ENCODE measurements around the gene CDH6.
A peak's percentile ranks its signal among the peaks of the same experiment; 100 is the strongest.

CDH6 gene

DNA sequence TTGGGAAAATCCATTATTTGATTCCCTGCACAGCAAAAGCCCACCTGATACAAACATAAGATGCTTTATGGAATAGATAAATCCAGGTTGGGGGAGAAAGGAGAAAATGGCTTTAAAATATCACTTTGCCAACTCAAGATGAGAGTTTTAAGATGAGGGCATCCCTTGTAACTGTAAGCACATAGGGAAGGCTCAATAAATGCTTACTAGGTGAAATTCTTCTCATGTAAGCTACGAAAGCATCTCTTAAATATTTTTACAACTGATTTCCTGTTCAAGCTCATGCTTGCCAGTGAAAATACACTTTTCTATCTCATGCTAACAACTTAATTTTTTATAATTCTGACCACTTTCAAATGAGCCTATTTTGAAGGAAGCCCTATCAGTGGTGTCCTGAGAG lies 11.5 kb downstream of the CDH6 start:
- no peak for FAIRE-seq

DNA sequence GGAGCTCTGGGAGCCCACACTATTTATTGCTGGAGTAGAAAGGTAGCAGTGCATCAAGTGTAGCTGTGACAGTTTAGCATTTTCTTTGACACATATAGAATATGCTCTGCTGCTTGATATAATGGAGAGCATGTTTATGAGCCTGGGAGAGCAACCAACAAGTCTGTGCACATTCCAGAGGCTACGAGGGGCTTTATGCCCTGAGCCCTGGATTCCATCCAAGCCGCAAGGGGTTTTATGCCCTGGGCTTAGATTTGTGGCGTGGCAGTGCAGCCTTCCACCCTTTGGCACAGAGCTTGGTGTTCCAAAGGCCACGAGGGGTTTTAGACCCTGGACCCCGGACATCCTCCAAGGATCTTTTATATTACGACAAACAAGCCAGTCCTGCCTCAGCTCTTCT lies 14.6 kb downstream of the CDH6 start:
- FAIRE-seq = no peak

DNA sequence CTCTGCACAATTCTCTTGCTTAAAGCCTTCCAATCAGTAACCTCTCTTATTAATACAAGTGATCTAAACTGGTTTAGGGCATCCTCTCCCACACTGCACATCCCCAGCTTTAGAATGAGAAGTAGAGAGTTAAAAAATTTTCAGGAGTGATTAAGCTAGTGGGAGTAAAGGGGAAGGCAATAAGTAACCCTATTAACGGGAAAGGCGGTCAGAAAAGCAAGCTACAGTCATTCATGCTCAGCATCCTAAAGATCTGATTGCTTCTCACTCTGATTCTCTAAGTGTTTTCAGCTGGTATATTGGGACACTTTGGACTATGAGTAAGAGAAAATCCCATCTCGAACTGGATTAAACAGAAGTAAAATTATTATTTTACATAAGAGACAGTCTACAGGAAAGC lies 15.8 kb downstream of the CDH6 start:
- no peak for FAIRE-seq

DNA sequence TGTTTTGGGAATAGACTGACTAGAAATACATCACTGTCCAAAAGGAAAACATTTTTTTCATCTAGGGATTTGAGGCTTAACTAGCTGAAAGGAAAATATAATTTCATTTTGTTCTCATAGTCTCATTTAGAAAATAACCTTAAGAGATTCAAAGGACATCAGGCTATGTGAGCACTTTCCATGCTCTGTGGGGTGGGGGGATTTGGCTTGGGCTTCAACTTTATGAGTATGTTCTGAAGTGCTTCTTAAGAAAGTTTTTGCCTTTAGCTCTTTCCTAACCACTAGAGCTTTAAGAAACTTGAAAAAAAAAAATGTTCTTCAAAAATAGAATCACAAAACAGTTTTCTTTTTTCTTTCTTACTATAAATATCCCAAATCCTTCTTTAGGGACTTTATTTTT lies 17.6 kb downstream of the CDH6 start:
- FAIRE-seq = no peak

DNA sequence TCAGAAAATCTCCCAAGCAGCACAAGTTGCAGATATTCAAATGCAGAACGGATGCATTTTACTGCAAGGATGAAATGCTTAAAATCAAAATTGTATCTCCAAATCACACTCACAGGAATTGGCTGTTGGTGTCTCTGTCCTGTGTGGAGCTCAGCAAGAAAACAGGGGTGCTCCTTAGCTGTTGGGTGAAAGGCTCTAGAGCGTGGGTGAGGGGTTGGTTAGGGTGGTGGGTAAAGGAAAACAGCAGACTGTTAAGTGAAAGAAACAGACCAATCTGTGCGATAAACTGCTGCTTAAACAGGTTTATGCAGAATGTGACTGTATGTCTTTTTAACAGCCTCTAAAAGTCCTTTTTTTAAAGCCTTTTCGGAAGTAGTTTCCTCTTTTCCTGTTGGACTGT lies 19.8 kb downstream of the CDH6 start:
- no peak for FAIRE-seq

DNA sequence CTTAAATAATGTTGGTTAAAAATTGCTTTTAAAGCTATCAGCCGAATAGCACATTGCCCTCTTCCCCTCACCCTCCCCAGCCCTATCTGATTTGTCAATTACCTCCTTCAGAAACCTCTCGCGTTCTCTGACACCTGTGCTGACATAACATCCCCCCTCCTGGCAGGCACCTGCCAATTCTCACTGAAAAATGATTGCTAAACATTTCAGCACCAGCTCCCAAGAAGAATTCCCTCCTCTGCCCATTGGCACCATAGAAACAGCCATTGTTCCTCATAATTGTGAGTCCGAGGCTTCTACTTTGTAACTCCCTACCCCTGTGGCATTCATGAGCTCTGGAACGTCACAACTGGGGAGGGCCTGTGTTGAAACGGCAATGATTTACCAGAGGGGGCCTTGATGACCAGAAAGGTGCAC lies 20.2 kb downstream of the CDH6 start:
- no peak for FAIRE-seq

DNA sequence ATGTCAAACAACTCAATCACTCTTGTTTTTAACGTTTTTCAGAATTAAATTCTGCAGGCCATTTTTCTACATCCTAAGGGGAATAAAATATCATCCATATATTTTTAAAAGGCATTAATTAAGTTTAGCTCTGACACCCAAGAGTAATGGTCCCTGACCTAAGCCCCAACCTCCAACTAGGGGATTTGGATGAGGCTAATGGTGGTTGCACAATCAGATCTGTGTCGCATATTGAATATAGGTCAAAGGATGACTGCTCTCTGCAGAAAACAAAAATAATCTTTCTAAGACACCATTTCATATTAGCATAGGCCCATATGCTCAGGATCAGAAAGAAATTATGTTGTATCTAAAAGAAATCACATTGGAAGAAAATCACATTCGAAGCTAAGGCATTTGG lies 20.7 kb downstream of the CDH6 start:
- no peak for FAIRE-seq

DNA sequence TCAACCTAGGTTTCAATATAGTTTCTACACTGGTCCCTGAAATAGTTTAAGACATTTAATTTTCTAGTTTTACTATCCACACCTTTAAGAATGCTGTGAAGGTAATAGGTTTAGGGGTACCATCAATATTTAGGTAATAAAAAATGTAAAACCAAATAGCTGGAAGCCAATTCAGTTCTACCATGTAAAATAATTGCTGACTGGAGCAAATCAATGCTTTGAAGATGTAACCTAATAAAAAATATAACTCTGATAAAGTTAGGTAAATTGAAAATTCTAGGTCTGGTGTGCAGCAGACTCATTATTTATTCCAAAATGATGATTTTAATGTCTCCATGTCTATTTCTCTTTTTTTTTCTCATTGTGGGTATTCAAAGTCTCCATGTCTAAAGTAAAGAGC lies 21.8 kb downstream of the CDH6 start:
- no peak for FAIRE-seq

DNA sequence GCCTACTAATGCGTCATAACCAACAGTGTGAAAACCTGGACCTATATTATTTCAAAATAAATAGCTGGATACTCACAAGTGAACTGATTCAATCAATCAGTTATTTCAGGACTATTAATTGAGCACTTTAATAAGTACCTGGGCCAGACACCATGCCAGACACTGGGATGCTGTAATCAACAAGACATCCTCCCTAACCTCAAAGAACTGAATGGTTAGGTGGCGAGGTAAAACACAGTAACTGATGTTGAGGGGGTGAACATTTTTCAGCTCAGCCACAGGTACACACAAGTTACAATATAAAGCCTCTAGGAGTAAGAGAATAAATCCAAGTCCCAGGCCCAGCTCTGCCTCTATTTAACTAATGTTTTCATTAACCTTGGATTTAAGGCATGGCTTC lies 24.0 kb downstream of the CDH6 start:
- no peak for FAIRE-seq

DNA sequence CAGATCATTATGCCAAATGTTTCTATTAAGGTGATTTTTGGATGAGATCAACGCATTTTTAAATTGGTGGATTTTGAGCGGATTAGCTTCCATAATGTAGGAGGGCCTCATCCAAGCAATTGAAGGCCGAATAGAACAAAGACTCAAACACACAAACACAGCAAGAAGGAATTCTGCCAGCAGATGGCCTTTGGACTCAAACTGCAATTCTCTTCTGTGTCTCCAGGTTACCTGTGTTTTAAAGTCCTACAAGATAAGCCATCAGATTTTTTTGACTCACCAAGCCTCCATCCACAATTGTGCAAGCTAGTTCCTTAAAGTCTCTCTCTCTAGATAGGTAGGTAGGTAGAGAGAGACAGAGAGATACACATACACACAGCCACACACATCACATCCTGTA lies 25.5 kb downstream of the CDH6 start:
- no peak for FAIRE-seq

DNA sequence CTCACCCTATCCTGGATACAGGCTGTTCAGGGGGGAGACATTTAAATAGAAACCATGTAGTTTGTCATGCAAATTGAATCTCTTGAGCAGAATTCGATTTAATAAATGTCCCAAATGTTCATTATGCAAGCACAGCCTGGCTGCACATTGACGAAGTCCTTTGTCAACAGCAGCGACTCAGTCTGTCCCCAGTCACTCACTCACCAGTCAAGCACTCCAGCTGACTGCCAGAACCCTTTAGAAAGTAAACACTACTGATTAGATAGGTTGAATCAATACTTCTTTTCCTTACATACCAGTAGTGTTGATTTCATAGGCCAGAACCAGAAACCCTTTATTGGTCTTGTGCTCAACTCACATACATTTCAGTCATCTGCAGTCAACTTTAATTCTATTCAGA lies 27.5 kb downstream of the CDH6 start:
- no peak for FAIRE-seq

DNA sequence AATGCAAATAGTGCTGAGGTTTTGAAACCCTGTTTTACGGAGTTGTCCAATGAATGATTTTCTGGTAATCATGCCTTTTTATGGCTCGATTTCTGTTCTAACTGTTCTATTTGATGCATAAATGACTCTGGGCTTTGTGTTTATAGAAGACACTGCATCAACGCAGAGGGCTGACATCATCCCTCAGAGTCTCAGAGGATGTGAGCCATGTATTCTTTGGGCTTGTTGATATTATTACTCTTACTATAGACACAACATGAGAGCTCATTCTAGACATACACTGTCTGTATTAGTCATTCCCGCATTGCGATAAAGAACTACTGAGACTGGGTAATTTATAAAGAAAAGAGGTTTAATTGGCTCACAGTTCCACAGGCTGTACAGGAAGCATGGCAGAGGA lies 31.6 kb downstream of the CDH6 start:
- no peak for FAIRE-seq

DNA sequence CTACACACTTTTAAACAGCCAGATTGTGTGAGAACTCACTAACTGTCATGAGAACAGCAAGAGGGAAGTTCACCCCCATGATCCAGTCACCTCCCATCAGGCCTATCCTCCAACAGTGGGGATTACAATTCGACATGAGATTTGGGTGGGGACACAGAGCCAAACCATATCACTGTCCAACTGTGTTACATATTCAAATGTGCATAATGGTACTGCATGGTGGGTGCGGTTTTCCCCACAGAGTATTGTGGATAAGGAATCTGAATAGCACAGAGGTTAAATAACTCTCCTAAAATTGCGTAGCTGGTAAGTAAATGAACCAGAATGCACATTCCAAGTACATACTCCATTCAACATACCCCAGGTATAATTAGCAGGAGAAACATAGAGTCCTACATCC lies 32.1 kb downstream of the CDH6 start:
- FAIRE-seq = no peak

DNA sequence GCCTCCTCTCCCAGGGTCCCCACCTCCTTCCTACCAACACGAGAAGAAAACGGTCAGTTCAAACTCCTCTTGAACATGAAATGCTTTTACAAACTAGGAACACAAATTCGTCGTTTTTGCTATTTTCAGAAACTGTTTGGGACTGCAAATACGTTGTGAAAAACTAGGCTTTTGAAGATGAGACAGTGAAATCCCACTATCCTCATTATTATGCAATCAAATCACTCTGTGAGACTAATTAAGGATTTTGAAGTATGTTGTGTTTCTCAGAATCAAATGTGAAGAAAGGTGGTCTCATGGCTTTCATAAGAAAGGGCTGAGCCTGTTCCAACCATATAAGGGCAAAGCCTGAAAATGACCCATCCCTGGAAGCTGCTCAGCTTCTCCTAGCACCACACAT lies 33.2 kb downstream of the CDH6 start:
- FAIRE-seq = no peak

DNA sequence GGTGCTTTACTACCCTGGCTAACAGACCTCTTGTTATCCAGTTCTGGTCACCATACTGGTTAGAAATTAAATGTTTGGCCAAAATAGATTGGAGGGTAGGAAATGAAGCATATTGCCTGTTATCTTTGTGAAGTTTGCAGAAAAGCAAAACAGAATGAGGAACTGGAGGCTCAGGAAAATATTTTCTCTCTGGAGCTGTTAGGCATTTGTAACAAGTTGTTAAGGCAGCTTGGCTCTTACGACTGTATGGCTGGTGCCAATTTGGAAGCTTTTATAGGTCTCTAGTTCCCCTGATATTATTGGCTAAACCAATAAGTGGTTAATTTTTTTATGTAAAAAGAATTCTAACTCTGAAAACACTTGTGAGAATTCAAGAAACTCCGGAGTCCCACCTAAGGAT lies 35.8 kb downstream of the CDH6 start:
- no peak for FAIRE-seq

DNA sequence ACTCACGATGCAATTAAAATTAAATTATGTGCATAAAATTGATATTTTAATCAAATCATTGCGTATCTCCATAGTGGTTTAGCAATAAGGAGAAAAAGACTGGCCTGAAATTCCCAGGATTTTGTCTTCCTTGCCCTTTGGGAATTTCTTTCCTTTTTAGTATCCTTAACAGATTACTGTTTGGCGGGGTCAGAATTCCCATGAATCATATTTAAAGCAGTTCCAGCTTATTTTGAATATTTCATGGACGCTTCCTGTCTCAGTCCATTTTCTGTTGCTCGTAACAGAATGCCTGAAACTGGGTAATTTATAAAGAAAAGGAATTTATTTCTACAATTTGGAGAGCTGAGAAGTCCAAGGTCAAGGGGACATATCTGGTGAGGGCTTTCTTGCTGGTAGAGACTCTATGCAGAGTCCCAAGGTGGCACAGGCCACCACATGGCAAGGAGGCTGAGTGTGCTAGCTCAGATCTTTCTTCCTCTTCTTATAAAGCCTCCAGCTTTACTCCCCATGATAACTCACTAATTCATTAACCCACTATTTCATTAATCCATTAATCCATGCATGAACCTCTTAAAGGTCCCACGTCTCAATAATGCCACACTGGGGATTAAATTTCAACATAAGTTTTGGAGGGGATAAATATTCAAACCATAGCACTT lies 37.8 kb downstream of the CDH6 start:
- no peak for FAIRE-seq

DNA sequence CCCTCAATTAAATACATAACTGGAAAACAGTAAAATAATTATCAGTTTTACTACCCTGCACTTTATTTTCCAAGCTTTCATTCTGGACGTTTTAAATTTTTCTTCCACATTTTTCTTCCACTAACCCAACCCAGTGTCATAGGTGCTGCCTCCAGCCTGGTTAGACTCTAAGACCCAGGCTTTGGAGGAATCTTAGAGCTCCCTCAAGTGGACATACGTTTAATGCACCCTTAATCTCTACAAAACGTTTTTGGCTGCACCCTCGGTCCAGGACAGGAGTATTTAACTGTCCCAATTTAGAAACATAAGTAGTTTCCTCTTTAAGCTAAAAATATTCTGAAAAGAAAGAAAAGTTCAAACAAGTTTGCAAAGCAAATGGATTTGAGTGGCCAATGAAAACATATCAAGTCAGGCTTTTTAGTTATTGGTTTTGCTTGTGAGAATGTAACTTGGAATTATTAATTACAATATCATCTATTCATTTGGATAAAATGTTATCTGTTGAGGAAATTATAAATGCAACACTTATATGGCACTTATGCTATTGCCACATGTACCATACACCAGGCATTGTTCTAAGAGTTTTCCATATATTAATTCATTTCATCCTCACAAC lies 38.9 kb downstream of the CDH6 start:
- peak; percentile 81 for FAIRE-seq

DNA sequence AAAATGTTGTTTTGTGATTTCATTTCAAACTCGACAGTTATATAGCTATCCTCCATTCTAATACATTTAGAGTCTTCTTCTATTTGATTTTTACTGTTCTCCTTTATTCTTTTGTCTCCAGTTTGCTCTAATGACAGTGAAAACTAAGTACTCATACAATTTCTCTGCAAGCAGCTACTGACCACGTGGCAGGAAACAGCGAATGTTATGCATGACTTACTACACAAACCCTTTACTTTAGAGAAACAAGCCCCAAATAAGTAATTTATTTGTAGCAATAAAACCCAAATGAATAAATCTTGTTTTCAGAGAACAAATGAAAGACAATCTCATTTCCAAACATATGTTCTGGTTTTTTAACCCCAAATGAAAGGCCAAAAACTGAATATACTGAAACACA lies 41.9 kb downstream of the CDH6 start:
- no peak for FAIRE-seq

DNA sequence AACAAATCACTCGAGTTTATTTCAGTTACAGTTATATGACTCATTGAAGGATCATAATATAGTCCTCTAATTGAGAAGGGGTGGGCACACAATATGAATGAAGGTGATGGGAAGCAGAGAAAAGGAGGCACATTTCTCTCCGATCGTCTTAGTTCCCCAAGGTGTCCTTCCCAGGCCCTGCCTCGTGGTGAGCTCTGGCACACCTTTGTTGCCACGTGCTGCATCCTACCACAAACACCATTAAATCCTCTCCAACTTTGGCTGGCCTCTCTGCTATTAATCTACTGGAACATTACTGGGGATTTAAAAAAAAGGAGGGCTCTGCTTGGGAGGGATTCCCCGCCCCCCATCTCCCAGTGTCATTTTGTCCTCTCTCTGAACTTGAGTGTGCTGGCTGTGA lies 42.9 kb downstream of the CDH6 start:
- FAIRE-seq = no peak

DNA sequence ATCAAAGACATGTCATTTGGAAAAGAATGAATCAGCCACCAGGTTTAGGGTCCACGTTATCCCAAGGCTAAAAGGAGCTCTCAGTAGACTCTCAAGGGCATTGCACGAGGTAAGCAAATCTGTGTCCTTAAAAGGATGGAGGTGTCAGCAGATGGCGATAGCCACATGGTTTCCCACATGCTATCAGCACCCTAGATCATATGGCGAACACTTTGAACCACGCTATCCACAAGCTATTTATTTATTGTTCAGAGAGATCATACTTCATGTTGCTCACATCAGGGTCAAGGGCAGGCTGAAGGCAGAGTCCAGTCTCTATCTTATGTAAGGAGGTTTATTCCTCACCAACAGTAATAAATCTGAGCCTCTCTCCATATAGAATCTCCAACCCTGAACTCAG lies 43.7 kb downstream of the CDH6 start:
- FAIRE-seq = no peak

DNA sequence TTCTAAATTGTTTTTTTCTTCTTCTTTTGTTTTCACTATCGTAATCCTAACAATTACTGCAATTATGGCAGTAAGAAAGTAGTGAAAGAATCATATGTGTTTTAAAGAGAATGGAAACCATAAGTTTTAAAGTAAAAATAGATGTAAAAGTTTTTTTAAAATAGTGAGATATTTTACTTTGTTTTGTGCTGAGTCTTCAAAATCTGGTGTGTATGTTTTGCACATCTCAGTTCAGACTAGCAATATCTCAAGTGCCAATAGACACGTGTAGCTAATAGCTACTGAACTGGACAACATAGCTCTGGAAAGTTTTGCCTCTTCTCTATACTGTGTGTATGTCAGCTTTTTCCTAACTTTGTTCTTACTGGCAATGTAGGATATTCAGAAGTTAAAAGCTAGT lies 45.0 kb downstream of the CDH6 start:
- no peak for FAIRE-seq

DNA sequence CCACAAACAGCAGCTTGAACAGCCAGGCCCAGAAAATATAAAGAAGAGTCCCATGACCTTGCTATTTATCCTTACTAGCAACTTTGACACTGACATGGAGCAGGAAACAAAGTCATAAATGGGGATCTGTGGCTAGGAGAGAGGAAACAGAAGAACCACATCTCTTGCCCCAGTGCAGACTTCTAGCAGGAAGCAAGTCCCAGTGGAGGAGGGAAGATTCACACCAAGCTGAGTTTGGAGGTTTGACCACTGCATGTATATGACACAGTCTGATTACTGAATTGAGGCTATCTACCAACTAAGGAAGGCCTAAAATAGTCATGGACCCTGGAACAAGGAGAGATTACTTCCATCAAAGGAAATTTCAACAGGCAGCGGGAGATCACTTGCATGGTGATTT lies 51.4 kb downstream of the CDH6 start:
- FAIRE-seq = no peak

DNA sequence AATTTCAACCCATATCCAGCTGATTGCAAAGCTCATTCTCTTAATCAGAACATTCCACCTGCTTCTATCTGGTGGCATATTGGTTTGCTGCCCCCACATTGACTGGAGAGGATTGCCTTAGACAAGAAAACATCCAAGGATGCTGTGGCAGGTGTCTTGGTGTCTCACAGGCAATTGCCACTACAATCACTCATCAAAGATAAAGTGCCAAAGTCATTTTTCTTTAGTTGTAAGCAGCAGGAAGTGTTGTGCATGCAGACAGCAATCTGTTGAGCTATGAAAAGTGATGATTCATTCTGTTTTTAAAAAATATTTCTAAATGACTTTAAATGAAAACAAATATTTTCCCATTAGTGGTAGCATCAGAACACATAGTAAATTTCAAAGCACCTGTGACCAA lies 53.9 kb downstream of the CDH6 start:
- FAIRE-seq = no peak

DNA sequence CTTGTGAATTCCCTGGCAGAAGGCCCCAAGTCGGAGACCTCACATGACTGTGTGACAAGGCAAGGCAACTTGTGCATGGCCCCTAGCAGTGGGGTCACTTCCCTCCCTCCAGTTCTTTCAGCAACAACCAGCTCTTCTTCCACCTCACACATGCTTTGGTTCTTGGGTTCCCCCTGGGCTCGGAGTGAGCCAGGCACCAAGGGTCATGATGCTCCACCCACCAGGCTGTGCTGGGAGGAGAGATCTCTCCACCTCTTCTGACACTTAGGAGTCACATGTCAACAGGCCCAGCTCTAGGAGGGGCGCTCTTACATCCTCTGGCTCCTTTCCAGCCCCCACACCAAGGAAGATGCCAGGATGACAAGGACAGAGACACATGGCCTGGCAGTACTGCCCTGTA lies 56.7 kb downstream of the CDH6 start:
- no peak for FAIRE-seq

DNA sequence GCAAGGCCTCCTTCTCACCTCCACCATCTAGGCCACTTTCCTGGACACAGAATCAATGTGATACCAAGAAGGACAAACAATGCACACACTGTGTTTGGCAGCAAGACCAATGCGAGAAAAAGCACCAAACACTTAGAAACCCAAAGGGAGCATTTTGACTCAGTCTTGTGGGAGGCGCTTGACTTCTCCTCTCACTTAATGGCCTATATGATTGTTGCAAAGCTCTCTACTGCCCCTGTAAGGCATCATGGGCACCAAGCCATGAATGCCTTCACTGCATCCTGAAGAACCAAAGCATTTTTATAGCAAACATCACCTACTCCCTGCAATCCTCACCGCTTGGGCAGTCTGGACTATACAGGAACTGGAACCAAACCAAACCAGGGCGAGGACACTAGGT lies 57.5 kb downstream of the CDH6 start:
- no peak for FAIRE-seq
